Endothelial cell of umbilical vein (primary cell): Measurements from ENCODE around the gene CDCA5. TPM values are rescaled to one million over a fixed set of nuclear protein-coding genes. Genes with fewer than 3 reads are reported as not detected.

ENCODE experiments used
- BruUV-seq: library from RNA; stranded (reverse); fragments of 400-500 nt; replicated peaks from 2 replicates; lab custom pipeline; 2021; lab: Mats Ljungman, UMichigan
- CTCF ChIA-PET: fragments of 300-600, 350-600 bp; sonication (Branson Sonifier 250); formaldehyde crosslinking; loops from one replicate; lab custom pipeline; 2021; ENCODE audit warnings: antibody characterized with exemption, inconsistent platforms; lab: Charles Lee
- POLR2A ChIA-PET: fragments of 300-600, 350-600 bp; sonication (Branson Sonifier 250); formaldehyde crosslinking; loops from one replicate; lab custom pipeline; 2021; ENCODE audit warnings: antibody characterized with exemption, inconsistent platforms; lab: Charles Lee
- DNase-seq: peaks from one replicate; pipeline ENCODE4 v3.0.0-alpha.2; 2011; ENCODE audit warnings: low read depth, low spot score
- FAIRE-seq: peaks from 2 replicates; lab custom pipeline; 2011; peaks lifted over from hg19 to GRCh38; lab: Jason Lieb, UNC
- H2AFZ ChIP-seq: 2 replicates; pipeline ENCODE4 v1.6.0; 2012; ENCODE audit warnings: low read depth, low read length, control low read depth, inconsistent platforms
- H3K27ac ChIP-seq: 2 replicates; pipeline ENCODE4 v1.5.1; 2011; ENCODE audit warnings: low read depth, mild to moderate bottlenecking, control low read depth, low read length, moderate library complexity; ENCODE audit not compliant: insufficient read depth
- H3K27me3 ChIP-seq, 2 experiments: 2 replicates each; pipeline versions ENCODE4 v1.6.0 to v1.6.1; 2011; ENCODE audit warnings: low read length in 2 of 2, mixed read lengths in 1 of 2; ENCODE audit not compliant: control insufficient read depth in 2 of 2, insufficient read depth in 2 of 2
- H3K36me3 ChIP-seq, 2 experiments: 2 replicates in 1 of 2; 3 replicates in 1 of 2; pipeline ENCODE4 v1.5.1; 2011; ENCODE audit warnings: low read length in 2 of 2, mild to moderate bottlenecking in 1 of 2, moderate library complexity in 1 of 2; ENCODE audit not compliant: control insufficient read depth in 2 of 2, insufficient read depth in 2 of 2; ENCODE audit errors: extremely low read depth in 1 of 2
- H3K4me1 ChIP-seq: 3 replicates; pipeline ENCODE4 v1.5.1; 2011; ENCODE audit warnings: mild to moderate bottlenecking, low read length; ENCODE audit not compliant: control insufficient read depth, insufficient read depth; ENCODE audit errors: extremely low read depth
- H3K4me2 ChIP-seq: 2 replicates; pipeline ENCODE4 v1.6.1; 2011; ENCODE audit warnings: low read length, control low read depth, mixed read lengths; ENCODE audit not compliant: insufficient read depth
- H3K4me3 ChIP-seq, 3 experiments: fragments of 200-600 bp in 1 of 3; sonication (generic), shearing (Covaris generic) in 1 of 3; replicated peaks in 1 of 3; 2 replicates each; pipeline ENCODE4 v1.5.1; 2011 to 2016; ENCODE audit warnings: control low read depth in 3 of 3, low read length in 3 of 3, mild to moderate bottlenecking in 2 of 3, inconsistent platforms in 1 of 3, low read depth in 1 of 3, moderate library complexity in 1 of 3; ENCODE audit not compliant: insufficient read depth in 1 of 3
- H3K79me2 ChIP-seq: 2 replicates; pipeline ENCODE4 v1.6.0; 2012; ENCODE audit warnings: low read length, inconsistent platforms; ENCODE audit not compliant: control insufficient read depth, insufficient read depth
- H3K9ac ChIP-seq: replicated peaks from 2 replicates; pipeline ENCODE3; 2011; ENCODE audit warnings: low read length, control low read depth; ENCODE audit not compliant: insufficient read depth; ENCODE audit errors: extremely low read depth
- H3K9me1 ChIP-seq: replicated peaks from 3 replicates; pipeline ENCODE4 v1.6.0; 2011; ENCODE audit warnings: mild to moderate bottlenecking, low read length; ENCODE audit not compliant: control insufficient read depth, insufficient read depth; ENCODE audit errors: extremely low read depth
- H3K9me3 ChIP-seq: replicated peaks from 2 replicates; pipeline ENCODE4 v1.5.1; 2012; ENCODE audit warnings: low read length, inconsistent platforms; ENCODE audit not compliant: control insufficient read depth, insufficient read depth
- H4K20me1 ChIP-seq: replicated peaks from 2 replicates; pipeline ENCODE3; 2011; ENCODE audit warnings: mild to moderate bottlenecking, low read length; ENCODE audit not compliant: control insufficient read depth, insufficient read depth; ENCODE audit errors: extremely low read depth
- EZH2 ChIP-seq: IDR thresholded peaks from 2 replicates; pipeline ENCODE4 v1.6.1; 2012; ENCODE audit warnings: borderline replicate concordance, low read depth, mild to moderate bottlenecking, moderate library complexity, low read length, inconsistent platforms; ENCODE audit not compliant: severe bottlenecking
- FOS ChIP-seq: IDR thresholded peaks from 2 replicates; pipeline ENCODE4 v1.6.1; 2011; ENCODE audit warnings: mild to moderate bottlenecking, low read length, moderate library complexity, borderline replicate concordance; ENCODE audit not compliant: insufficient read depth
- GATA2 ChIP-seq: IDR thresholded peaks from 2 replicates; pipeline ENCODE4 v1.7.0; 2011; ENCODE audit warnings: low read depth, mild to moderate bottlenecking, moderate library complexity, mixed read lengths, low read length; ENCODE audit not compliant: insufficient read length, insufficient read depth
- JUN ChIP-seq: IDR thresholded peaks from 2 replicates; pipeline ENCODE4 v1.6.1; 2011; ENCODE audit warnings: borderline replicate concordance, low read depth; ENCODE audit not compliant: insufficient read length, insufficient read depth
- MYC ChIP-seq: IDR thresholded peaks from one replicate; pipeline ENCODE4 v1.6.1; 2011; ENCODE audit warnings: mild to moderate bottlenecking, low read depth, low read length
- POLR2A ChIP-seq: IDR thresholded peaks from 2 replicates; pipeline ENCODE4 v1.6.1; 2012; ENCODE audit warnings: low read depth, mild to moderate bottlenecking, control low read depth, low read length
- POLR2AphosphoS5 ChIP-seq: IDR thresholded peaks from 2 replicates; pipeline ENCODE4 v1.6.1; 2012; ENCODE audit warnings: low read depth, mild to moderate bottlenecking, control low read depth, low read length, moderate library complexity; ENCODE audit not compliant: insufficient read depth
- dilution Hi-C: fragments of 300-500 bp; cut with MboI; formaldehyde crosslinking; loops from one replicate; pipeline ENCODE4 v1.15.0; 2019; ENCODE audit warnings: low sequenced_read_pairs; ENCODE audit not compliant: extremely low pct_ligation_motif_present
- intact Hi-C: fragments of 100-400 bp; cut with micrococcal nuclease; formaldehyde crosslinking; loops from one replicate; pipeline ENCODE4 v1.10.0; 2022
- polyA plus RNA-seq, 4 experiments: library from polyadenylated mRNA; depleted of rRNA in 3 of 4; stranded (reverse) in 3 of 4; unstranded in 1 of 4; fragments of >200 nt; gene quantifications; 2 replicates each; pipeline versions ENCODE4 v1.2.1 to v1.2.3, GENCODE V29; 2011 to 2012; ENCODE audit warnings: missing spikeins in 1 of 4
- total RNA-seq: library from RNA; stranded (reverse); gene quantifications from 2 replicates; pipeline ENCODE4 v1.2.3, GENCODE V29; 2021
- TF ChIP-seq, protein P1 (sequence below), 2 donors: IDR thresholded peaks; 1 replicate in 1 of 2; 2 replicates in 1 of 2; pipeline ENCODE4 v1.5.1; 2011; ENCODE audit warnings: low read length in 2 of 2, mild to moderate bottlenecking in 2 of 2, moderate library complexity in 2 of 2, control low read depth in 1 of 2, inconsistent platforms in 1 of 2, low read depth in 1 of 2; ENCODE audit not compliant: insufficient read depth in 1 of 2; ENCODE audit errors: extremely low read depth in 1 of 2
- TF ChIP-seq, protein P2 (sequence below): IDR thresholded peaks from 2 replicates; pipeline ENCODE4 v1.6.1; 2011; ENCODE audit not compliant: insufficient read depth, insufficient read length

The CDCA5 gene
- total and polyA plus RNA-seq, 2 donors (not counting 3 experiments of a cell fraction or from before 2014, with no cell fraction given): 16.4 to 35.7 TPM

DNA sequence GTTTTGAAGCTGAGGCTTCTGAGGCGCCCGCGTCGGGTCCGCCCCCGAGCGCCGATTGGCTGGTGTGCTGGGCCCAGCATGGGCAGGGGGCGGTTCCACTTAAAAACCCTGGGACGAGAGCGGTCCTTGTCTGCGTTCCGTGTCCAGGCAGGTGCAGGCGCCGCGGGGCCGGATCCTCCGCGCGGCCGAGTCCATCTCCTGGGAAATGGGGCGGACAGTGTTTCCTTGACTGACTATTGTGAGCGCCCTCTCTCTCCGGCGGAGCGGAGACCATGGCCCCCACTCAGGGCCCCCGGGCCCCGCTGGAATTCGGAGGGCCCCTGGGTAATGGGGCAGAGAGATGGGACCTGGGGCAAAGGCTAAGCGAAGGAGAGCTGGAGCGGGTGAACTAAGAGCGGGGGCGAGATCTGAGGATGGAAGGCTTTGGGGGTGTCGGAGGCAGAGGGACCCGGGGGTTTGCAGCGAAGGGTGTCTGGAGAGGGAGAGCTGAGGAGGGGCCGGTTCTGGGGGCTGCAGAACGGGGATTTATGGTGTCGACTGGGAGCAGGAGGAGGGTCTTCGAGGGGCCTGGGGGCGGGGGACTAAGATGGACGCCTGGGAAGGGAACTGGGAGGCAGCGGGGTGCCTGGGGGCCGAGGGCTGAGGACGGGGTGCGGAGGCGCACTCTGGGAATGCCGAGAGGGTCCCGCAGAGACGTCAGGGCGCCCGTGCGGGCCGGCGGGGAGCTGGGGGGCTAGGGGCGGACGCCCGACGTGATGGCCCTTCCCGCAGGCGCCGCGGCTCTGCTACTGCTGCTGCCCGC is 28.1 kb upstream of the CDCA5 start, which contains the start of gene TM7SF2:
TSS of gene TM7SF2 (plus strand) at position 129 of the 802 bp plus-strand sequence. CDS start at position 273, 144 bp downstream.
- no TSS peak for BruUV-seq
- intact Hi-C loops: loop anchor here (2.0 to 5.0 kb wide), 5 partner anchors 15 to 195 kb away; partner anchors contain the start of genes ATG2A, CDCA5, SAC3D1 and VPS51
- H3K36me3 ChIP-seq: peaks cover 0 to 16% of the 10 kb centered on the region in 2 experiments

DNA sequence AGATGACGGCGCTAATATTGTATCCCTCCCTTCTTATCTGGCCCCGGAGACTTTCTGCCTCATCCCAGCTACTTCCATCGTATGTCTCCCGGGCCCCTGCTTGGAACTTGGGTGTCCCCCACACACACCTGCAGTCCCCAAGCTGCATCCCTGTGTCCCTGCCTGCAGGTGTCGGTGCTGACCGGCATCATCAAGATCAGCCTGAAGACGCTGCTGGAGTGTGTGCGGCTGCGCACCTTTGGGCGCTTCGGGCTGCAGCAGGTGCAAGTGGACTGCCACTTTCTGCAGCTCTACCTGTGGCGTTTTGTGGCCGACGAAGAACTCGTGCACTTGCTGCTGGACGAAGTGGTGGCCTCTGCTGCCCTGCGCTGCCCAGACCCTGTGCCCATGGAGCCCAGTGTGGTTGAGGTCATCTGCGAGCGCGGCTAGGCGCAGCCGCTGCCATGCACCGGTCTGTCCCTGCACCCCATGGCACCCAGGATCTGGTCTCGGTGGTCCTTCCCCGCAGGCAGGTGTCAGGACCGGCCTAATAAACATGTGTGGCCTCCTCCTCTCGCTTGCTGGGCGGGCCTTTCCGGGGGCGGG is 27.4 kb upstream of the CDCA5 start:
- POLR2A ChIA-PET: interaction anchor here (1.0 kb wide), 1 partner anchor 14 kb away, joined by 6 read pairs; the partner anchor contains the start of gene VPS51
- H3K4me2 ChIP-seq: no peak overlapping the region
- BruUV-seq: TSS peak; percentile 27
- H3K27ac ChIP-seq: no peak overlapping the region
- H3K9ac ChIP-seq: no peak overlapping the region
- no peak overlapping the region for H2AFZ ChIP-seq
- H3K4me3 ChIP-seq: no peak overlapping the region
- no peak for FAIRE-seq
- H3K27me3 ChIP-seq: no peaks in the 10 kb centered on the region
- H3K9me1 ChIP-seq: no peaks in the 10 kb centered on the region
- intact Hi-C loops: loop anchor here (2.0 to 5.0 kb wide), 5 partner anchors 14 to 194 kb away; partner anchors contain the start of genes ATG2A, CDCA5, SAC3D1 and VPS51
- TF ChIP-seq EZH2 (no peak), POLR2AphosphoS5 (no peak), MYC (no peak), FOS (no peak), JUN (no peak), GATA2 (no peak), POLR2A (no peak)
- TF ChIP-seq, protein P1, sequence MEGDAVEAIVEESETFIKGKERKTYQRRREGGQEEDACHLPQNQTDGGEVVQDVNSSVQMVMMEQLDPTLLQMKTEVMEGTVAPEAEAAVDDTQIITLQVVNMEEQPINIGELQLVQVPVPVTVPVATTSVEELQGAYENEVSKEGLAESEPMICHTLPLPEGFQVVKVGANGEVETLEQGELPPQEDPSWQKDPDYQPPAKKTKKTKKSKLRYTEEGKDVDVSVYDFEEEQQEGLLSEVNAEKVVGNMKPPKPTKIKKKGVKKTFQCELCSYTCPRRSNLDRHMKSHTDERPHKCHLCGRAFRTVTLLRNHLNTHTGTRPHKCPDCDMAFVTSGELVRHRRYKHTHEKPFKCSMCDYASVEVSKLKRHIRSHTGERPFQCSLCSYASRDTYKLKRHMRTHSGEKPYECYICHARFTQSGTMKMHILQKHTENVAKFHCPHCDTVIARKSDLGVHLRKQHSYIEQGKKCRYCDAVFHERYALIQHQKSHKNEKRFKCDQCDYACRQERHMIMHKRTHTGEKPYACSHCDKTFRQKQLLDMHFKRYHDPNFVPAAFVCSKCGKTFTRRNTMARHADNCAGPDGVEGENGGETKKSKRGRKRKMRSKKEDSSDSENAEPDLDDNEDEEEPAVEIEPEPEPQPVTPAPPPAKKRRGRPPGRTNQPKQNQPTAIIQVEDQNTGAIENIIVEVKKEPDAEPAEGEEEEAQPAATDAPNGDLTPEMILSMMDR (IDR thresholded peaks at IDR 0.05; ENCODE audit: extremely low read depth in 1 of 2, insufficient read depth in 1 of 2, low read depth in 1 of 2, low read length in 2 of 2): no peak
- TF ChIP-seq, protein P2, sequence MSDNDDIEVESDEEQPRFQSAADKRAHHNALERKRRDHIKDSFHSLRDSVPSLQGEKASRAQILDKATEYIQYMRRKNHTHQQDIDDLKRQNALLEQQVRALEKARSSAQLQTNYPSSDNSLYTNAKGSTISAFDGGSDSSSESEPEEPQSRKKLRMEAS: no peak
- peaks cover 3% of the 10 kb centered on the region for H3K79me2 ChIP-seq
- peaks cover 11% of the 10 kb centered on the region for H3K4me1 ChIP-seq
- no peaks in the 10 kb centered on the region for H3K9me3 ChIP-seq
- H4K20me1 ChIP-seq: no peaks in the 10 kb centered on the region
- peaks cover 0 to 16% of the 10 kb centered on the region in 2 experiments for H3K36me3 ChIP-seq
- dilution Hi-C loops: no loop called here
- no peak for DNase-seq
- CTCF ChIA-PET: interaction anchor here (0.6 to 3.7 kb wide), 19 partner anchors 8 to 777 kb away, joined by 3 to 56 read pairs (median 4); partner anchors contain the start of genes ARL2, CAPN1, FAU and FIBP

More for the DNA sequence above, 28.1 kb upstream of the CDCA5 start, which contains the start of gene TM7SF2:
- TF ChIP-seq POLR2AphosphoS5 (peak; percentile 82), POLR2A (peak; percentile 85), GATA2 (no peak)
- peak within 1 kb of the TSS; percentile 30 for H2AFZ ChIP-seq
- H3K4me2 ChIP-seq: peak within 1 kb of the TSS; percentile 43
- H3K79me2 ChIP-seq: peaks cover 6% of the 10 kb centered on the region
- no peaks in the 10 kb centered on the region for H3K9me1 ChIP-seq
- no peaks in the 10 kb centered on the region for H3K9me3 ChIP-seq
- H3K27me3 ChIP-seq: no peaks in the 10 kb centered on the region
- dilution Hi-C loops: no loop called here
- ChIA-PET CTCF (interaction anchor here (0.7 to 3.7 kb wide), 13 partner anchors 9 to 324 kb away, joined by 3 to 56 read pairs (median 4); partner anchors contain the start of genes CAPN1, FAU, MRPL49 and SPDYC), POLR2A (no interaction called here)
- H3K9ac ChIP-seq: peak within 1 kb of the TSS; percentile 38
- H3K4me1 ChIP-seq: peaks cover 17% of the 10 kb centered on the region
- H3K27ac ChIP-seq: no peak within 1 kb of the TSS
- DNase-seq (peak; percentile 88), FAIRE-seq (peak; percentile 97)
- peak within 1 kb of the TSS; percentile 33 to 51 (median 47) for H3K4me3 ChIP-seq
- H4K20me1 ChIP-seq: no peaks in the 10 kb centered on the region
